Thyroid gland (tissue), 4 donors: ENCODE measurements around the gene CDR2L. TPM values are rescaled to one million over a fixed set of nuclear protein-coding genes. Genes with fewer than 3 reads are reported as not detected.
"Not testable (repeated sequence)": the region's sequence is repeated elsewhere in the genome, so short reads cannot be mapped to it uniquely, and the experiment has no call there.

Experiments
- DNase-seq, 2 donors: peaks; one replicate each; pipeline ENCODE4 v3.0.0-alpha.2; 2019
- H3K27ac ChIP-seq, 3 donors: fragments of 200-600 bp; sonication (generic); 1 replicate in 2 of 3; 2 replicates in 1 of 3; pipeline ENCODE4 v1.5.1; 2016 to 2019; ENCODE audit warnings: mild to moderate bottlenecking in 1 of 3, moderate library complexity in 1 of 3
- H3K27me3 ChIP-seq: fragments of 200-600 bp; sonication (generic); one replicate; pipeline ENCODE4 v1.5.1; 2019
- H3K36me3 ChIP-seq, 2 donors: fragments of 200-600 bp; sonication (generic); one replicate each; pipeline ENCODE4 v1.5.1; 2016 to 2019
- H3K4me1 ChIP-seq, 2 donors: fragments of 200-600 bp; sonication (generic); one replicate each; pipeline ENCODE4 v1.5.1; 2017 to 2019
- H3K4me3 ChIP-seq, 3 donors: fragments of 200-600 bp; sonication (generic); replicated peaks in 1 of 3; 1 replicate in 2 of 3; 2 replicates in 1 of 3; pipeline ENCODE4 v1.5.1; 2016; ENCODE audit warnings: mild to moderate bottlenecking in 1 of 3
- H3K9me3 ChIP-seq: fragments of 200-600 bp; sonication (generic); one replicate; pipeline ENCODE4 v1.5.1; 2017
- POLR2A ChIP-seq, 2 donors: fragments of 450-650 bp; IDR thresholded peaks; one replicate each; pipeline ENCODE4 v1.6.1; 2017; ENCODE audit warnings: antibody characterized with exemption in 2 of 2, mild to moderate bottlenecking in 2 of 2, moderate library complexity in 1 of 2
- WGBS, 2 donors: methylation state at CpG; one replicate each; pipeline ENCODE4 v1.1.5; 2017; 5-methylcytosine and 5-hydroxymethylcytosine counted together
- intact Hi-C: fragments of 100-400 bp; cut with DNase I; formaldehyde crosslinking; loops from one replicate; pipeline ENCODE4 v1.15.1; 2023
- total RNA-seq, 4 donors: library from RNA; depleted of rRNA; stranded (reverse); fragments of >200 nt; gene quantifications; one replicate each; pipeline ENCODE4 v1.2.3, GENCODE V29; 2016
- TF ChIP-seq, protein P1 (sequence below), 6 experiments: fragments of 200-600 bp in 3 of 6; fragments of 450-650 bp in 3 of 6; sonication (generic) in 3 of 6; IDR thresholded peaks; one replicate each; pipeline ENCODE4 v1.5.1; 2016 to 2019; ENCODE audit warnings: antibody characterized with exemption in 6 of 6, mild to moderate bottlenecking in 2 of 6, inconsistent platforms in 1 of 6, moderate library complexity in 1 of 6

CDR2L gene
- total RNA-seq, 4 donors from 2014 or later: 2.6 to 9.8 (median 4.2) TPM

GRCh38 chr17:74981318-74981978, 6.0 kb upstream of the CDR2L start:
- 54 to 60% methylated on average over 16 of the region's 16 CpGs for WGBS, 2 donors
- intact Hi-C loops: no loop called here
- no peak for TF ChIP-seq POLR2A (IDR thresholded peaks at IDR 0.05)
- TF ChIP-seq, protein P1, sequence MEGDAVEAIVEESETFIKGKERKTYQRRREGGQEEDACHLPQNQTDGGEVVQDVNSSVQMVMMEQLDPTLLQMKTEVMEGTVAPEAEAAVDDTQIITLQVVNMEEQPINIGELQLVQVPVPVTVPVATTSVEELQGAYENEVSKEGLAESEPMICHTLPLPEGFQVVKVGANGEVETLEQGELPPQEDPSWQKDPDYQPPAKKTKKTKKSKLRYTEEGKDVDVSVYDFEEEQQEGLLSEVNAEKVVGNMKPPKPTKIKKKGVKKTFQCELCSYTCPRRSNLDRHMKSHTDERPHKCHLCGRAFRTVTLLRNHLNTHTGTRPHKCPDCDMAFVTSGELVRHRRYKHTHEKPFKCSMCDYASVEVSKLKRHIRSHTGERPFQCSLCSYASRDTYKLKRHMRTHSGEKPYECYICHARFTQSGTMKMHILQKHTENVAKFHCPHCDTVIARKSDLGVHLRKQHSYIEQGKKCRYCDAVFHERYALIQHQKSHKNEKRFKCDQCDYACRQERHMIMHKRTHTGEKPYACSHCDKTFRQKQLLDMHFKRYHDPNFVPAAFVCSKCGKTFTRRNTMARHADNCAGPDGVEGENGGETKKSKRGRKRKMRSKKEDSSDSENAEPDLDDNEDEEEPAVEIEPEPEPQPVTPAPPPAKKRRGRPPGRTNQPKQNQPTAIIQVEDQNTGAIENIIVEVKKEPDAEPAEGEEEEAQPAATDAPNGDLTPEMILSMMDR (IDR thresholded peaks at IDR 0.05): no peak

GRCh38 chr17:74981979-74982662, 5.3 kb upstream of the CDR2L start:
- Histone ChIP-seq H3K27me3 (no peaks in the 10 kb centered on the region), H3K27ac (peak overlapping the region; percentile 45 to 89 (median 79)), H3K4me3 (peak overlapping the region; percentile 23 to 58 (median 43)), H3K36me3 (no peaks in the 10 kb centered on the region), H3K4me1 (peaks cover 17 to 25% of the 10 kb centered on the region in 2 donors), H3K9me3 (no peaks in the 10 kb centered on the region)
- DNase-seq: peak; percentile 80 to 83
- intact Hi-C loops: no loop called here
- TF ChIP-seq, protein P1 (IDR thresholded peaks at IDR 0.05): peak in 2 of 6 experiments; percentile 6 to 10
- peak in 1 of 2 donors; percentile 90 for TF ChIP-seq POLR2A (IDR thresholded peaks at IDR 0.05)
- 0 to 1% methylated on average over 12 to 22 of the region's 61 CpGs for WGBS, 2 donors

More at GRCh38 chr17:74981318-74981978, 6.0 kb upstream of the CDR2L start:
- H3K36me3 ChIP-seq: no peaks in the 10 kb centered on the region
- DNase-seq: no peak
- H3K4me1 ChIP-seq: peaks cover 13 to 19% of the 10 kb centered on the region in 2 donors
- no peaks in the 10 kb centered on the region for H3K9me3 ChIP-seq
- H3K27ac ChIP-seq: peak overlapping the region; percentile 45 to 89 (median 79)
- H3K4me3 ChIP-seq: peak overlapping the region; percentile 23 to 58 (median 43)
- H3K27me3 ChIP-seq: no peaks in the 10 kb centered on the region

GRCh38 chr17:74982663-74983313, 4.6 kb upstream of the CDR2L start:
- intact Hi-C loops, H3K9me3 ChIP-seq, H3K27me3 ChIP-seq, H3K36me3 ChIP-seq, DNase-seq: not testable (repeated sequence)
- Histone ChIP-seq H3K4me3 (peak overlapping the region; percentile 23 to 58 (median 43)), H3K27ac (peak overlapping the region; percentile 45 to 89 (median 79)), H3K4me1 (peaks cover 18 to 26% of the 10 kb centered on the region in 2 donors)
- 35 to 43% methylated on average over 10 to 14 of the region's 14 CpGs for WGBS, 2 donors

DNA sequence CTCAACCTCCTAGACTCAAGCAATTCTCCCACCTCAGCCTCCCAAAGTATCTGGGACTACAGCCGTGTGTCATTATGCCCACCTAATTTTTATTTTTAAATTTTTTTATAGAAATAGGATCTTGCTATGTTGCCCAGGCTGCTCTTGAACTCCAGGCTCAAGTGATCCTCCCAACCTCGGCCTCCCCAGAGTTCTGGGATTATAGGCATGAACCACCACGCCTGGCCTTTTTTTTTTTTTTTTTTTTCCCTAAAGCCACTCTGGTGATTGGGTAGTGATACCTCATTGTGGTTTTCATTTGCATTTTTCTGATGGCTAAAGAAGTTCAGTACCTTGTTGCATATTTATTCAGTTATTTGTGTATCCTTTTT, 1.2 kb upstream of the CDR2L start:
- DNase-seq: no peak
- no peaks in the 10 kb centered on the region for H3K36me3 ChIP-seq
- H3K4me1 ChIP-seq: peaks cover 18 to 37% of the 10 kb centered on the region in 2 donors
- H3K4me3 ChIP-seq: no peak overlapping the region
- intact Hi-C loops: no loop called here
- no peak for TF ChIP-seq POLR2A (IDR thresholded peaks at IDR 0.05)
- TF ChIP-seq, protein P1 (IDR thresholded peaks at IDR 0.05): no peak
- H3K9me3 ChIP-seq: no peaks in the 10 kb centered on the region
- WGBS, 2 donors: 94 to 95% methylated on average over 3 of the region's 3 CpGs
- H3K27me3 ChIP-seq: no peaks in the 10 kb centered on the region
- no peak overlapping the region for H3K27ac ChIP-seq

GRCh38 chr17:74987909-74988711, 678 bp downstream of the CDR2L start:
- peak overlapping the region; percentile 82 to 86 (median 82) for H3K27ac ChIP-seq
- no peaks in the 10 kb centered on the region for H3K36me3 ChIP-seq
- TF ChIP-seq, protein P1 (IDR thresholded peaks at IDR 0.05): peak in 3 of 6 experiments; percentile 17 to 35 (median 24)
- peak in 1 of 2 donors; percentile 15 for TF ChIP-seq POLR2A (IDR thresholded peaks at IDR 0.05)
- peak overlapping the region in 2 of 3 donors; percentile 27 to 83 for H3K4me3 ChIP-seq
- no peaks in the 10 kb centered on the region for H3K27me3 ChIP-seq
- 5 to 9% methylated on average over 9 to 18 of the region's 76 CpGs for WGBS, 2 donors
- H3K9me3 ChIP-seq: no peaks in the 10 kb centered on the region
- peaks cover 5 to 20% of the 10 kb centered on the region in 2 donors for H3K4me1 ChIP-seq
- intact Hi-C loops: no loop called here
- DNase-seq: peak; percentile 67 to 69
